A673 (cell line): Measurements from ENCODE around the gene SEMA4D. TPM values are rescaled to one million over a fixed set of nuclear protein-coding genes. Genes with fewer than 3 reads are reported as not detected.

Source experiments
- BruUV-seq: library from RNA; stranded (reverse); fragments of 400-500 nt; replicated peaks from 2 replicates; lab custom pipeline; 2021; lab: Mats Ljungman, UMichigan
- CTCF ChIA-PET: fragments of 300-600 bp; sonication (Branson Sonifier 250); formaldehyde crosslinking; loops from one replicate; lab custom pipeline; 2022; ENCODE audit warnings: antibody characterized with exemption; lab: Charles Lee
- POLR2A ChIA-PET: fragments of 300-600 bp; sonication (Branson Sonifier 250); formaldehyde crosslinking; loops from one replicate; lab custom pipeline; 2022; ENCODE audit warnings: antibody characterized with exemption; ENCODE audit not compliant: low non-redundant PET; lab: Charles Lee
- DNase-seq: peaks from one replicate; pipeline ENCODE4 v3.0.0-alpha.2; 2015; ENCODE audit warnings: low spot score
- H3K27ac ChIP-seq: fragments of 200-600 bp; sonication (generic); 2 replicates; pipeline ENCODE4 v1.5.1; 2016; ENCODE audit warnings: mixed run types, low read depth, mild to moderate bottlenecking, mixed read lengths, antibody characterized with exemption, low read length; ENCODE audit not compliant: poor library complexity, severe bottlenecking
- H3K27me3 ChIP-seq: fragments of 200-600 bp; sonication (generic); replicated peaks from 2 replicates; pipeline ENCODE4 v1.6.1; 2017; ENCODE audit warnings: mixed run types, low read depth, mild to moderate bottlenecking, mixed read lengths, antibody characterized with exemption, low read length; ENCODE audit not compliant: insufficient read depth, poor library complexity
- H3K36me3 ChIP-seq: fragments of 200-600 bp; sonication (generic); 2 replicates; pipeline ENCODE4 v1.6.1; 2016; ENCODE audit warnings: mixed run types, mild to moderate bottlenecking, mixed read lengths, antibody characterized with exemption, low read length; ENCODE audit not compliant: insufficient read depth, poor library complexity, severe bottlenecking
- H3K4me1 ChIP-seq: fragments of 200-600 bp; sonication (generic); 2 replicates; pipeline ENCODE4 v1.6.1; 2017; ENCODE audit warnings: mixed run types, mild to moderate bottlenecking, mixed read lengths, antibody characterized with exemption, low read length; ENCODE audit not compliant: insufficient read depth, poor library complexity, severe bottlenecking
- H3K4me3 ChIP-seq: fragments of 200-600 bp; sonication (generic); 2 replicates; pipeline ENCODE4 v1.5.1; 2016; ENCODE audit warnings: low read depth, mixed run types, mild to moderate bottlenecking, mixed read lengths, low read length; ENCODE audit not compliant: poor library complexity, severe bottlenecking
- H3K9me3 ChIP-seq: fragments of 200-600 bp; sonication (generic); 2 replicates; pipeline ENCODE4 v1.6.1; 2016; ENCODE audit warnings: mixed run types, low read depth, mild to moderate bottlenecking, mixed read lengths, antibody characterized with exemption, low read length; ENCODE audit not compliant: poor library complexity, severe bottlenecking
- CTCF ChIP-seq: fragments of 300-800, 200-600 bp; sonication (generic); conservative IDR thresholded peaks from 2 replicates; pipeline ENCODE4 v1.5.1; 2017; ENCODE audit warnings: low read depth, mild to moderate bottlenecking, antibody characterized with exemption, low read length, moderate library complexity, mixed read lengths
- EZH2 ChIP-seq: fragments of 200-600 bp; sonication (generic); IDR thresholded peaks from 2 replicates; pipeline ENCODE4 v1.6.1; 2017; ENCODE audit warnings: borderline replicate concordance, low read depth, mild to moderate bottlenecking, mixed read lengths, antibody characterized with exemption, low read length; ENCODE audit not compliant: poor library complexity, severe bottlenecking
- intact Hi-C: fragments of 100-400 bp; cut with micrococcal nuclease; formaldehyde crosslinking; loops from one replicate; pipeline ENCODE4 v1.10.0; 2022; ENCODE audit not compliant: unreplicated experiment
- total RNA-seq: library from RNA; stranded (reverse); gene quantifications from 2 replicates; pipeline ENCODE4 v1.2.3, GENCODE V29; 2021

SEMA4D gene
- total RNA-seq, 1 experiment from 2014 or later = 14.2 TPM

- Histone ChIP-seq H3K27me3 (no peaks in the 10 kb centered on the region), H3K36me3 (no peaks in the 10 kb centered on the region), H3K4me3 (no peak overlapping the region), H3K27ac (no peak overlapping the region), H3K9me3 (no peaks in the 10 kb centered on the region), H3K4me1 (no peaks in the 10 kb centered on the region)
- no TSS peak for BruUV-seq
- CTCF ChIA-PET = no interaction called here
- POLR2A ChIA-PET = no interaction called here
- intact Hi-C loops = no loop called here
- TF ChIP-seq EZH2 (no peak), CTCF (no peak)
- DNase-seq = no peak
These were observed 38.2 kb upstream of the SEMA4D start for GRCh38 chr9:89536145-89536574.

DNA sequence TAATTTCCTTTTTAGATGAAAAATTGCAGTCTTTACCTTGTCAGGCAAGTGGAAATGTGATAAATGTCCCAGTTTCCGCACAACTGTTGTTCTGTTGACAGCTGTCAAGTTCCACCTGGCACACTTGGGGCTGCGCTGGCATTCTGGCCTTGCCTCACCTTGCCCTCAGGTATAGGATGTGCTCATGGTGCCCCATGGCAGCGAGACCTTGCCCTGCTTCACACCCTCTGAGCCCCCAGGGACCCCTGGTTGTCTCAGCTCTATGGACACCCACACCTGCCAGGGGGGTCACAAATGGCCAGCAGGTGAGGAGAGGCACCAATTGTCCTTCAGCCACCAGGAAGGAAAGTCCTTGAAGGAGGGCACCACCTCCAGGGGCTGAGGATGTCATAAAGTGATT is 37.5 kb upstream of the SEMA4D start:
- CTCF ChIA-PET = no interaction called here

DNA sequence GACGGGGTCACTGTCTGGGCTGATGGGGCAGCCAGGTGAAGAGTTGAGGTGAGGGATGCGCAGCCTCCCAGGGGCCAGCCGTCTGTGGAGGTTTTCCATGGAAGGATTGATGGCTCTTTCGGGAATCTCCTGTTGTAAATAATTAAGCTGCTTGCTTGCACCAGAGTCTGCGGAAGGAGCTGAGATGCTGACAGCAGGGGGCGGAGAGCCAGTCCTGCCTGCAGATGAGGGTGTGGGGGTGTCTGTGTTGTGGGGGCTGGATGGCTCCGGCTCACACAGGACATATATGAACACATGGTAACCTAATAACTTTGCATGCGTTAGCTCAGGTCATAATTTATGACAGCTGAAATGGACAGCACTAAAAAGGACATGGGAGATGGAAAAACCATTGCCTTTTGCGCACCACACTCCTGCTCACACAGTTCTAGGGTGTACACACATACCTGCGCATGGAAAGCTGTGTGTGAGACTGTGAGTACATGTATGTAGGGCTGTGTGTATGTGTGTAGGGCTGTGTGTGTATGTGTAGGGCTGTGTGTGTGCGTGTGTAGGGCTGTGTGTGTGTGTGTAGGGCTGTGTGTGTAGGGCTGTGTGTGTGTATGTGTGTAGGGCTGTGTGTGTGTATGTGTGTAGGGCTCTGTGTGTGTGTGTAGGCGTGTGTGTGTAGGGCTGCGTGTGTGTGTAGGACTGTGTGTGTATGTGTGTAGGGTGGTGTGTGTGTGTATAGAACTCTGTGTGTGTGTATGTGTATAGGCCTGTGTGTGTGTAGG is 36.8 kb upstream of the SEMA4D start:
- Histone ChIP-seq H3K36me3 (no peaks in the 10 kb centered on the region), H3K27ac (no peak overlapping the region), H3K9me3 (no peaks in the 10 kb centered on the region), H3K27me3 (no peaks in the 10 kb centered on the region), H3K4me3 (no peak overlapping the region), H3K4me1 (no peaks in the 10 kb centered on the region)
- intact Hi-C loops = no loop called here
- POLR2A ChIA-PET = no interaction called here
- BruUV-seq = no TSS peak
- TF ChIP-seq CTCF (no peak), EZH2 (no peak)
- CTCF ChIA-PET = no interaction called here
- no peak for DNase-seq

More for the DNA sequence above, 37.5 kb upstream of the SEMA4D start:
- POLR2A ChIA-PET = no interaction called here
- H3K9me3 ChIP-seq = no peaks in the 10 kb centered on the region
- H3K4me3 ChIP-seq = no peak overlapping the region
- no peaks in the 10 kb centered on the region for H3K4me1 ChIP-seq
- no peaks in the 10 kb centered on the region for H3K27me3 ChIP-seq
- intact Hi-C loops = no loop called here
- BruUV-seq = no TSS peak
- H3K36me3 ChIP-seq = no peaks in the 10 kb centered on the region
- no peak for DNase-seq
- no peak for TF ChIP-seq CTCF
- TF ChIP-seq EZH2 = no peak
- H3K27ac ChIP-seq = no peak overlapping the region
